Measurements from ENCODE around the gene PACSIN1.

GRCh38 chr6:34569361-34569973, 103.6 kb downstream of the PACSIN1 start:
- no peak for TF ChIP-seq CTCF (IDR thresholded peaks at IDR 0.05; ENCODE audit: low read depth, low read length)
- no peak for TF ChIP-seq EZH2phosphoT487 (IDR thresholded peaks at IDR 0.05; ENCODE audit: low read depth)
